HG02938 (cell line): ENCODE data around the gene EZR.
"Not testable (repeated sequence)": the region's sequence is repeated elsewhere in the genome, so short reads cannot be mapped to it uniquely, and the experiment has no call there.

Experiments
- ATAC-seq: cut with Tn5 transposase; IDR thresholded peaks from one replicate; pipeline ENCODE4 v1.9.1; 2021; ENCODE audit warnings: mild to moderate bottlenecking, moderate library complexity; ENCODE audit not compliant: unreplicated experiment

Gene EZR

DNA sequence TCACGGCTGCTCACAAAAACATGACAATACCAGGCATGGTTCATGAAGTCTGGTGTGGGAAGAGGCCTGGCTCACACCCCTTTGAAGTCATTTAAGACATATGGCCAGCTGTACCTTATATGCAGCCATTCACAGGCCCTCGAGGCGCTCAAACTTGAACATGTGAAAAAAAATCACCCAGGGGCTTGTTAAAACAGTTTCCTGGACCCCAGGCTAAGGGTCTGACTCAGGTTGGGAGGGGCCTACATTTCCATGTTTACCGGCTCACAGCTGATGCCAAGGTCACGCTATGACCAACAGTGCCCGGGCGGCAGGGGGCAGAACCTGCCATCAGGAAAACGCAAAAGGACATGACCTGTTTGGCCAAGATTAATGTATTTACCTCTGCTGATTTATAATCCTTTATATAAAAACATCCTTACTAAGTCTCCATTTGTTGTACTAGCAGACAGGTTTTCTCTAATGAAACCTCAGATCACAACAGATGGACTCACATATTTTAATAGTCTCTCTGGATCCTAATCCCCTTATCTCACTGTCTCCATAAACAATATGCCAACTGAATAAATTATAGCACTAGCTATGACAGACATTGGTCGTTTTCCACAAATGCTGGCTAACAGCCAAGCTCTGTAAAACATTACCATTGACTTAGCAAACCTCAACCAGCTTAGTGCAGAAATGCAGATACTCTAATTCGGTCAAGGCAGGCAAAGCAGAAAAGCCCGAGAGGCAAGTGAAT is 19.9 kb downstream of the EZR start:
- no peak for ATAC-seq

DNA sequence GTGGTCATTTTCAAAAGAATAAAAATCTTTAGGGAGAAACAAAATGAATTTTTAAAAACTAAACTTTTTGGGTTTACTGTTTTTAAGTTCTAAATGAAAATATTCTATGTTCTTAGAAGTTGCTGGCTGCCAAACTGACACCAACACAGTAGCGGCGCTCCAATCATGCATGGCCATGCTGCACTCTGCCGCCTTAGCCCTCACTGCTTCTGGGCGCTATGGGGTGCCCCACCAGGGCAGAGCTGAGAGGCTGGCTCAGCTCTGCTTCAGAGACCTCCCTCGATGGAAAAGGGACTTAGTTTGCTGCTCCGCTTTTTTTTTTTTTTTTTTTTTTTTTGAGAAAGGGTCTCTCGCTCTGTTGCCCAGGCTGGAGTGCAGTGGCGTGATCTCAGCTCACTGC is 20.9 kb downstream of the EZR start:
- no peak for ATAC-seq

DNA sequence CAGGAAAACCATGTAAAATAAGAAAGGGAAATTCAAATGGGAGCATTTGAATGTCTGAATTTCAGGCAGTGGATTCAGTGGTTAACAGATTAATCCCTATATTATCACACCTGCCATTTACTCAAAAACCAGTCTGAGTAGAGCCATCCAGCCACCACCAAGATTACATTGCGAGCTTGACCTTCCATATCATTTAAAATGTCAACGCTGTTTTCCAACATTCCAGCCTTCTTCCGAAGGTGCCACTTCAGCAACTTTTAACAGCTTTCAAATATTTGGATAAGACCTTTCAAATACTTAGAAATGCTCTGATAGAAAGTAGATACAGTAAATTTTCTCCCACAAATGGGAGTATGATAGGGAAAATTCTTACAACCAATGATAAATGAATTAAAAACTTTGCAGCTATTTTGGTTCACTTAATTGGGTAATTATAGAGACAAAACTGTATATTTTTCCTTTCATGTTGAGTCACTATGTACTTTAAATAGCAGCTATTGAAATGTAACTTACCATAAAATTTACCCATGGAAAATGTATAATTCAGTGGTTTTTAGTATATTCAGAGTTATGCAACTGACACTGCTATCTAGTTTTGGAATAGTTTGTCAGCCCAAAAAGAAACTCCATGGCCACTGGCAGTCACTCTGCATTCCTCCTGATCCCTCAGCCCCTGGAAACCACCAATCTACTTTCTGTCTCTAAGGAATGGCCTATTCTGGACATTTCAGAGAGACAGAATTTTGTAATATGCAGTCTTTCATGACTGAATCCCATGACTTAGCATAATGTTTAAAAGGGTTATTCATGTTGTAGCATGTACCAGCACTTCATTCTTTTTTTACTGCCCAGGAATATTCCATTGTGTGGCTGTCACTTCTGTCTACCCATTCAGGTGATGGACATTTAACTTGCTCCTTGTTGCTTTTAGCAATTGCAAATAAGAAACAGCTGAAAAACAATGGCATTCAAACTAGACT is 21.5 kb downstream of the EZR start:
- no peak for ATAC-seq

DNA sequence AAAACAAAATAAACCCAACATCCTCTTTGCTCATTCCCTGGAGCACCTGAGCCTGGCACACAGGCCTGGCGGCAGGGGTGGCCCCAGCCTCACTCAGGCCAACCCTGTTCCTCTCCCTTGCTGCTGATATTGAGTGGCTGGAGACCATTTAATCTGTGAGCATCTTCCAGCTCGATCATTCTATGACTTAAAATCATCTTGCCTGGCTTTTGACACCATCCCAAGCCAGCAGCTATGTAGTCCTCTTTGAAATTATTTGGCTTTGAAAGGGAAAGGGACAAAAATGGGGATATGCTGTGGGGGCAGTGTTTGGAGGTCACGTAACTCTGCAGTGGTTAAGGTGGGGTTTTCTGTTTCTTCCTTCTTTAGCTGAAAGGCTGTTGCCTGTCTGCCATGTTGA is 22.8 kb downstream of the EZR start:
- no peak for ATAC-seq

DNA sequence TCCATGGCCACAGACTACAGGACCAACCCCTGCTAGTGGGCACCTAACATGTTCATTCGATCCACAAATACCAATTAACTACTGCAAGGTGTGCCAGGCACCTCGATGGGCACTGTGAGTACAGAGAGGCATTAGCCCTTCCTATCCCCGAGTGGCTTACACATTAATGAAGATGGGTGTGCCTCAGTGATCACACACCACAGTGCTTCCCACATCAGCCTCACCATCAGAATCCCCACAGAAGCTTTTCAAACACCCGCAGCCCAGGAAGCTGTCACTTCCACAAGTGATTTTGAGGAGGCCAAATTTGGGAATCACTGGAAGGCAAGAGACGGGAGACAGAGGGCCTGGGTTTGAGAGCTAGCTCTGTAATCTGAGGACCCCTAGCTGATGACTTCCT is 23.7 kb downstream of the EZR start:
- ATAC-seq, result no peak

DNA sequence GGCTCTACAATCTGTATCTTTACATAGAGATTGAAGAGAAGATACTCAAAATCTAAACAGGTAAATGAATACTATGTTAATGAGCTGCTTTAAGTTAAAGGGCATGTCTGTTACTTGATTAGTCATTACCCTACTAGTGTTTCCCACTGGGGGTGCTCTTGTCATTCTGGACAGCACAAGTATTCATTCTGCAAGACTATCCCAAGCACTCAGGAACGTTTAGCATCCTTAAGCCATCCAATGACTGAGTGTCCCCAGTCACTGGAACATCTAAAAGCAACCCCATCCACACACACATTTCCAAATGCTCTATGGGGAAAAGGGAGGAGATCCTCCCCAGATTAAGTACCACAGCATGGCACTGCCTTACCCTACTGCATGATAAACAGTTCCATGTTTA is 25.7 kb downstream of the EZR start:
- no peak for ATAC-seq

DNA sequence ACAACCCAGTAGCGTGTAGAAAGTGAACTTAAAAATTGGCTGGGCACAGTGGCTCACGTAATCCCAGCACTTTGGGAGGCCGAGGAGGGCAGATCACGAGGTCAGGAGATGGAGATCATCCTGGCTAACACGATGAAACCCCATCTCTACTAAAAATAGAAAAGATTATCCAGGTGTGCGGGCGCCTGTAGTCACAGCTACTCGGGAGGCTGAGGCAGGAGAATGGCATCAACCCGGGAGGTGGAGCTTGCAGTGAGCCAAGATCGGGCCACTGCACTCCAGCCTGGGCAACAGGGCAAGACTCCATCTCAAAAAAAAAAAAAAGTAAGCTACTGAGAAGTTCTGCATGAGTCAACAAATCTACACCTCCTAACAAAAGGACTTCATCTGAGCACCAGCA is 26.7 kb downstream of the EZR start:
- not testable (repeated sequence) for ATAC-seq

DNA sequence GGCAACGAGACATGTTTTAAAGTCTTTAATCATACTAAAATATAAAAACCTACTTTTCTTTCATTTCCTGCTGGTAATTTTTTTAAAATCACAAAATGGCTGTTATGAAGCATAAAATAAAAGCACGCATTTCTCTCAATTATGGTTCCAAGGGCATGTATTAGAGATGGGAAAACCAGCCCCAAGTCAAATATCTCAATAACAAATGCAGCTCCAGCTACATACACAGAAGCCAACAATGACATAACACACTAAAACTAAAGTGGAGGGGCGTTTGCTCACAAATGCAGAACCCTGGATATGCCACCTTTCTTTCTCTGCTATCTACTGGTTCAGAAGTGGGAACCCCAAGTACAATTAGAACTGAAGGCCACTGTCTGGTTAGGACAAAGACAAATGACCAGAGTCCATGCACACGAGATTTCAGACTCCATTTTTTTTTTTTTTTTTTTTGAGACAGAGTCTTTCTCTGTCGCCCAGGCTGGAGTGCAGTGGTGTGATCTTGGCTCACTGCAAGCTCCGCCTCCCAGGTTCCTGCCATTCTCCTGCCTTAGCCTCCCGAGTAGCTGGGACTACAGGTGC is 27.8 kb downstream of the EZR start:
- ATAC-seq, result no peak

DNA sequence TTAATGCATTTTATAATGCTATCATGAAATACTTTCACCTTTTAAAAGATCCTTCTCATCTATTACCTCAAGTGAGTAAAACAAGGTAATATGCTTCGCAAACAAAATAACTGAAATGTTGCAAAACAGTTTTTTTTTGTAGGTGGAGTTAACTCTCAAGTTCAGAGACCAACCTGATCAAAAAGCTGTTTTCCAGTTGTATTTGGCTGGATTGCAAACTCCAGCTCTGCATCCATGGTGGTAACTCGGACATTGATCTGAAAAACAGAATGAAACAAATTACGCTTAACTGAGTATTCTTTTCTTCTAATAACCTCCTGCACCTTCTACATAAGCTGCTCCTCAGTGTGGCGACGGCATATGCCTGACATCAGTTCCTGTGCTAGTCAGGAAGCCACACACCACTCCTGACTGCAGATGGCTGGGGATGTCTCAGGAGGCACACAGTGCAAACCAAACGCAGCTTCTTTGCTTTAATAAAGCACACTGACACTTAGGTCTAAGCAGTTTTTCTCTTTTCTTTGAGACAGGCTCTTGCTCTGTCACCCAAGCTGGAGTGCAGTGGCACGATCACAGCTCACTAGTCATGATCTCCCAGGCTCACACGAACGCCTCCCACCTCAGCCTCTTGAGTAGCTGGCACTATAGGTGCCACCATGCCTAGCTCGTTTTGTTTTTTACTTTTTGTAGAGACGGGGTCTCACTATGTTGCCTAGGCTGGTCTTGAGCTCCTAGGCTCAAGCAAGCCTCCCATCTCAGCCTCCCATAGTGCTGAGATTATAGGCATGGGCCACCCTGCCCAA is 29.9 kb downstream of the EZR start:
- no peak for ATAC-seq

DNA sequence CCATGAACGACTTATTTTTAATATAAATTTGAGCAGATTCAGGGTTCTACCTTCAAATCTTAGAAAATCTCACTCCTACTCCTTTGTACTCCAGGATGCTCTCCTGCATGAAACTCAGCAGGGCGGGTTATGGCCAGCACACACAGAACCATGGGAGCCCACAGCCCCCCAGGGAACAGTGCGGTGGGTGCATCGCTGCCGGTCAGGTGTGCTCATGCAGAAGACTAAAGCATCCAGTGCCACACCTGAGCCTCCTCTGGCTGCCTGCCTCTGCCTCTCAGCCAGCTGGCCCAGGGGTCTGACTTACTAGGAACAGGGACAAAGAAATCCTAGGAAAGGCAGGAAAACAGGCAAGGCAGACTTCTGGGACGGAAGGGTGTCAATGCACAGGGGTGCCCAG is 31.8 kb downstream of the EZR start:
- ATAC-seq, result no peak

DNA sequence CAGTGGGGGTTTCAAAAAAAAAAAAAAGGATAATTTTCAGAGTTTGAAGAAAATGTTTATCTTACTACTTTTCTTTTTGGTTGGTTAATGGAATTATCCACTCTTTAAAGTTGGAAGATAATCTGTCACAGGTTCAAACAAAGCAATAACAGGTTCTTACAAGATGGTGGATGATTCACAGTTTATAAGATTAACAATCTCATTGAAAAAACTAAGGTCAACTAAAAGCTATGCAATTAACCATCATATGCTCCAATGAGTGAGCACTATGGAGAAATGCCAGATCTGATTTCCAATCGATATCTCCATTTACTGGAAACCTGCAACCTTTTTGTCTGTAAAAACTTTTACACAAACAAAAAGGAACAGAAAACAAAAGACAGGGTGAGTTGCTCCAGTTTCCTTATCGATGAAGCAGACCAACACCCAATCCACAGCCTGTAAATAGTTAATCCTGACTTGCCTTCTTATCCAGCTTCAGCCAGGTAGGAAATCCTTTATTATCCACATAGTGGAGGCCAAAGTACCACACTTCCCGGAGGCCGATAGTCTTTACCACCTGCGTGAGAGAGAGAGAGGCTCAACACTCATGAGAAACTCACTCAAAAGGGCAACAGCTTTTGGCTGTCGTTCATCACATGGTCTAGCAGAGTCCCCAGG is 32.4 kb downstream of the EZR start:
- no peak for ATAC-seq

DNA sequence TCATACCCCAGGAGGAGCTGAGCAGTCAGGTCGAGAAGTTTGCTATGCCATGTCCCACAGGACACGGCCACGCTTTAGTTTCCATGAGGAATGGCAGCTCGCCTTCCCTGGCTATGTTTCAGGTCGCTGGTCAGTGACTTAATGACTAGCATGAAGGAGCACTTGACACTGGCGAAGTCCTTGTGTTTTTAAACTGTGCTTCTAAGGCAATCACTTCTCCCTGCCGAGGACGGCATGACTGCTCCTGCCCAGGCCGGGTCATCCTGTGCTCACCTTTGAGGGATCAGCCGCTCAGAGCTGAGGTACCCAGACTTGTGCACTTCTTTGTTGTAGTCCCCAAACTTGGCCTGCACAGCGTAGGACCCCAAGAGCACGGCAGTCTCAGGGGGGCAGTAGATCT is 34.1 kb downstream of the EZR start:
- no peak for ATAC-seq

DNA sequence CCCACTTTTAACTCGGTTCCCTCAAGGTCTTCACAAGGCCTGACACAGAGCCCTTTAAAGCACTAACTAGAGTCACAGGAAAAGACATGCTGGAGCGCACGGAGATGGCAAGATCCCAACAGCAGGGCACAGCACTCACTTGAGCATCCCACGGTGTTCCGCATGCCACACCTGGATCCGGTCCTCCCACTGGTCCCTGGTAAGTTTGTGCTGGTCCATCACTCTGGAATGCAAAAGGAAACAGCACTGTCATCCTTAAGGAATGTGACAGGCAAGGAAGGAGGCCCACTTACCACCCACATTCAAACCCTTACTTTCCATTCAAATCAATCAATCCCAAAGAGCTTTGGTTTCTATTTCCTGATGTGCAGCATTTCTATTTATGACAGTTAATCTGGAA is 34.7 kb downstream of the EZR start:
- no peak for ATAC-seq

DNA sequence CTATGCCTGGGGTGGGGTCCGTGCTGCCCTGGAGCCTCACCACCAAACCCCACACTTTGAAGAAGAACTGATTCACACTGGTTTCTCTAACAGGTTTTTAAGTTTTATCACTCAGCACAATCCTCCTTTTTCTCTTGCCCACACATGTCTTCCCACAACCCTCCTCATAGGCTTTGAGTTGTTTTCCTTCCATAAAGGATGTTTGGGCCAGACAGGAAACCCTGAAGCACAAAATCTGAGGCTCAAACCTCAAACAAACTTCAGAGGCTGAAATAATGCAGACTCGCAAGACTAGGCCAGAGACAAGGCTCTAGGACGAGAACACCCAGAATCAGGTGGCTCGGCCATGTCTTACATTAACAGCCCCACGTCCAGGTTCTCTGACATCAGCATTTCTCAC is 35.3 kb downstream of the EZR start:
- no peak for ATAC-seq

DNA sequence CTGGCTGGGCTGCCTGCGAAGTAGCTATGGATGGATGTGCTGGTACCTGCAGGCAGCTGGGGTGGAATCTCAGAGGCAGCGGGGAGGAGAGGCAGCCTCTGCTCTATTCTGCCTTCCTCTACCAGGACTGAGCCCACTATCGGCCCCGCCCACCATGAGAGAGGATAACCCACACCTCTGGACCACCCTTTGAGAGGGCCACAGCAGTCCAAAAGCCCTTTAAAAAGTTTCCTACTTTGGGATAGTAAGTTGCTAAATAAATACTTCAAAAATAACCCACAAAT is 36.1 kb downstream of the EZR start:
- ATAC-seq, result no peak

DNA sequence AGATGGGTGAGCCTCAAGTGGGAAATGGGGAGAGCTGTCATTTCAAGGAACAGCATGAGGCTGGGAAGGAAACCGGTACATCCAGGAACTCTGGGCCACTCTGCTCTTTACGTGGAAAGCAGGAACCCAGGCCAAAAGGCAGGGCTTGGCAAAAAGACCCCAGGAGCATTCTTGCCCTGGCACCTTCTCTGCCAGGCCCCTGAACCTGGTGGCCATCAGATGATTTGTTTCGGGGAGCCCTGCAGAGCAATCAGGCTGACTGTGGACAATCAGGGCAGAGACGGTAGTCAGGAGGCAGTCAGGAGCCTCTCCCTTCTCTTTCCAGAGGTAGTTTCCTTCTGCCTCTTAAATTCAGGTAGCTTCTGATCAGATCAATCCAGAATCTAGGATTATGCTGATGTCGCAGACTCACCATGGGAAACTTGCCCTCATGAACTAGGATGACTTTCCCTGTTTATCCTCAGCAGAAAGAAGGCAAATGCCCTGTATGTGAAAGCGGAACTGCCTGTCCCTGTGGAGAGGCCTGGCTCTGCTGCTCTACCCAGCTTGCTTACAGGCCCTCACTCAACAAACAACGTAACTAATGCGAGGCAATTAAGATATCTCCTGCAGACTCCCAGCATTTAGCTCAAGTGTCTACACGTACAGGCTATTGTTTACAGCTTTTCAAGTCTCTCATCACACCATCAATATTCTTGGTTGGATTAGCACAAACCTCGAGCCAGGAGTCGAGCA is 36.6 kb downstream of the EZR start:
- no peak for ATAC-seq

DNA sequence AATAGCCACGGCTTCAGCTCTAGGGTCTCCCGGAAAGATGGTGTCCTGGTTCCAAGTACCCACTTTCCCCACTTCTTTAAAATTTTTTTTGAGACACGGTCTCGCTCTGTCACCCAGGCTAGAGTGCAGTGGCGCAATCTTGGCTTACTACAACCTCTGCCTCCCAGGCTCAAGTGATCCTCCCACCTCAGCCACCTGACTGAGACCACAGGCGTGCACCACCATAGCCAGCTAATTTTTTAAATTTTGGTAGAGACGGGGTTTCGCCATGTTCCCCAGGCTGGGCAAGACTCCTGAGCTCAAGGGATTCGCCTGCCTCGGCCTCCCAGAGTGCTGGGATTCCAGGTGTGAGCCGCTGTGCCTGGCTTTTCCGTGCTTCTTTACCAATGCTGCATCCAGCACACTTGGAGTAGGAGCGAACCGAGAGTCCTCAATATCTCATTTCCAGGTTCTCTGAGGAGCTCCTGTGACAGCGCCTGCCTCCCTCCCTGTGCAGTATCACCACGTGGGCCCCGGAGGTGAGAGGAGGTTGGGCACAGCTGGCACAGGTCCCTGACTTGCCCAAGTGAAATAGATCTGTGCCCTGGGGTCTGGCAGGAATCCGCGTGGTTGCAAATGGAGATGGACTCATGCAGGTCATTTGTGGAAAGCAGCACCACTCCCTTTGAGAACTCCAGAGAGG is 37.3 kb downstream of the EZR start:
- no peak for ATAC-seq

DNA sequence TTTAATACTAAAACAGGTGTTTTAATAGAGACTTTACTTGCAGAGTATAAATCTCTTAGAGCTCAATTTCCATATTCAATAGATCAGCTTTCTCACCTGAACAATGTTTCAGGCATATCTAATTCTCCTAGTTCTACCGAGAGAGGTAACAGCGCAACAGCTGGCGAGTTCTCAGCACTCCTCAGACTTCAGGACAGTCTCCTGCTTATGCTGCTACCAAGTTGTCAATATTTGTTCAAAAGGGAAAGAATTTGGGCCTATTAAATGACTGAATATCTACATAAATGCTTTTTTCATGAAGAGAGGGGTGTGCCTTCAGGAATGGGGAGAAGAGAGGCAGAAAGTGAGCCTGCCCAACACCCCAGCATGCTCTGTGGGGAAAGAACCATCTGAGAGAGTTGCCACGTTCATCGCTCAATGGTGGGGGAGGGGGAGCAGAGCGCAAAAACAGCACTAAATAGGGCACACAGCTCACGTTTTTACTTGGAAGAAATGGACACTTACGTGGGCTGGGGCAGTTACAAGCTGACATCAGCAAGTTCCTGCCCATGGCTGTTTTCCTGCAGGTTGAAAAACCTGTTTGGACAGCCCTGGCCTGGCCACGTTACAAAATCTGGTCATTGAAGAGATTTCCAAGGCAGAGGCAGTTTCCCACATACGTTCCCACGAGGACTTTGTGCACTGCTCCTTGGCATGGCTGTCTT is 38.0 kb downstream of the EZR start:
- no peak for ATAC-seq
